H1 (cell line): ENCODE results near the gene CFAP61. TPM values are rescaled to one million over a fixed set of nuclear protein-coding genes. Genes with fewer than 3 reads are reported as not detected.

Experiments
- ATF3 ChIP-seq: IDR thresholded peaks from 2 replicates; pipeline ENCODE4 v1.6.1; 2011; ENCODE audit warnings: low read depth, mild to moderate bottlenecking, low read length; ENCODE audit not compliant: insufficient read depth
- CEBPB ChIP-seq: IDR thresholded peaks from 2 replicates; pipeline ENCODE4 v1.6.1; 2012; ENCODE audit warnings: low read depth, low read length
- KDM4A ChIP-seq: IDR thresholded peaks from one replicate; pipeline ENCODE4 v1.7.1; 2012; ENCODE audit warnings: low read depth, mild to moderate bottlenecking, moderate library complexity, low read length, inconsistent platforms; ENCODE audit not compliant: severe bottlenecking
- NANOG ChIP-seq: IDR thresholded peaks from 2 replicates; pipeline ENCODE4 v1.6.1; 2011; ENCODE audit warnings: low read length, low read depth, mild to moderate bottlenecking, inconsistent platforms; ENCODE audit not compliant: insufficient read depth, poor library complexity, severe bottlenecking
- NRF1 ChIP-seq: IDR thresholded peaks from 2 replicates; pipeline ENCODE4 v1.6.1; 2011; ENCODE audit warnings: mild to moderate bottlenecking, low read depth, low read length, improper control_type of control experiment
- RXRA ChIP-seq: IDR thresholded peaks from 2 replicates; pipeline ENCODE4 v1.6.1; 2011; ENCODE audit warnings: low read depth, mild to moderate bottlenecking, low read length, moderate library complexity; ENCODE audit not compliant: insufficient read depth
- ZNF274 ChIP-seq: IDR thresholded peaks from 2 replicates; pipeline ENCODE4 v1.7.0; 2012; ENCODE audit warnings: low read length, borderline replicate concordance; ENCODE audit errors: extremely low read depth
- polyA plus RNA-seq, 7 experiments: library from polyadenylated mRNA; depleted of rRNA in 3 of 7; stranded (reverse) in 5 of 7; unstranded in 2 of 7; fragments of >200 nt in 5 of 7; fragments of 200-250 nt in 2 of 7; gene quantifications; 1 replicate in 5 of 7; 2 replicates in 1 of 7; 4 replicates in 1 of 7; pipeline versions ENCODE4 v1.2.1 to v1.2.3, GENCODE V29; 2011 to 2013; ENCODE audit warnings: missing spikeins in 2 of 7, mixed read lengths in 2 of 7
- total RNA-seq: library from RNA; stranded (reverse); fragmentation: NEBNext Ultra II Directional; extraction: Animal tissue kit (Norgen Biotek cat#: 25700); gene quantifications from 2 replicates; pipeline ENCODE4 v1.2.1, GENCODE V29; 2021
- TF ChIP-seq, protein P1 (sequence below): IDR thresholded peaks from 2 replicates; pipeline ENCODE4 v1.6.1; 2012; ENCODE audit warnings: low read length, inconsistent platforms
- TF ChIP-seq, protein P2 (sequence below): IDR thresholded peaks from 2 replicates; pipeline ENCODE4 v1.6.1; 2012; ENCODE audit warnings: inconsistent platforms

The CFAP61 gene
- total and polyA plus RNA-seq, 2 of the 8 experiments (the other 6 are each of a cell fraction or from before 2014, with no cell fraction given) = 0.29 to 0.61 TPM

- TF ChIP-seq ZNF274 (no peak), NANOG (no peak), RXRA (no peak), CEBPB (no peak), ATF3 (no peak), NRF1 (no peak), KDM4A (peak; percentile 8)
- TF ChIP-seq, protein P1, sequence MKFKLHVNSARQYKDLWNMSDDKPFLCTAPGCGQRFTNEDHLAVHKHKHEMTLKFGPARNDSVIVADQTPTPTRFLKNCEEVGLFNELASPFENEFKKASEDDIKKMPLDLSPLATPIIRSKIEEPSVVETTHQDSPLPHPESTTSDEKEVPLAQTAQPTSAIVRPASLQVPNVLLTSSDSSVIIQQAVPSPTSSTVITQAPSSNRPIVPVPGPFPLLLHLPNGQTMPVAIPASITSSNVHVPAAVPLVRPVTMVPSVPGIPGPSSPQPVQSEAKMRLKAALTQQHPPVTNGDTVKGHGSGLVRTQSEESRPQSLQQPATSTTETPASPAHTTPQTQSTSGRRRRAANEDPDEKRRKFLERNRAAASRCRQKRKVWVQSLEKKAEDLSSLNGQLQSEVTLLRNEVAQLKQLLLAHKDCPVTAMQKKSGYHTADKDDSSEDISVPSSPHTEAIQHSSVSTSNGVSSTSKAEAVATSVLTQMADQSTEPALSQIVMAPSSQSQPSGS = no peak
- TF ChIP-seq, protein P2, sequence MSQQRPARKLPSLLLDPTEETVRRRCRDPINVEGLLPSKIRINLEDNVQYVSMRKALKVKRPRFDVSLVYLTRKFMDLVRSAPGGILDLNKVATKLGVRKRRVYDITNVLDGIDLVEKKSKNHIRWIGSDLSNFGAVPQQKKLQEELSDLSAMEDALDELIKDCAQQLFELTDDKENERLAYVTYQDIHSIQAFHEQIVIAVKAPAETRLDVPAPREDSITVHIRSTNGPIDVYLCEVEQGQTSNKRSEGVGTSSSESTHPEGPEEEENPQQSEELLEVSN = no peak
Observed at GRCh38 chr20:20362774-20363433, 310.6 kb downstream of the CFAP61 start (continued).
